Epithelial cell of proximal tubule (primary cell): Measurements from ENCODE around the gene EPB41L1. TPM values are rescaled to one million over a fixed set of nuclear protein-coding genes. Genes with fewer than 3 reads are reported as not detected.
A peak's percentile ranks its signal among the peaks of the same experiment; 100 is the strongest.

Experiments
- DNase-seq: peaks from one replicate; pipeline ENCODE4 v3.0.0-alpha.2; 2011; ENCODE audit warnings: low read depth
- H3K4me3 ChIP-seq: 2 replicates; pipeline ENCODE4 v1.5.1; 2011; ENCODE audit warnings: low read depth, mild to moderate bottlenecking, low read length
- total RNA-seq: library from RNA; depleted of rRNA; stranded (reverse); fragments of >200 nt; gene quantifications from 2 replicates; pipeline ENCODE4 v1.2.3, GENCODE V29; 2015
- TF ChIP-seq, protein P1 (sequence below): conservative IDR thresholded peaks from 2 replicates; pipeline ENCODE4 v1.5.1; 2012; ENCODE audit warnings: low read depth, mild to moderate bottlenecking, low read length

EPB41L1 gene
- total RNA-seq: 10.9 and 17.4 TPM in 2 replicates

GRCh38 chr20:36154700-36155628 is at the start of gene EPB41L1:
TSS of gene EPB41L1 (plus strand) at chr20:36154740. CDS start at chr20:36173778, 19,038 bp downstream.
- DNase-seq: no peak
- peak within 1 kb of the TSS; percentile 75 for H3K4me3 ChIP-seq
- TF ChIP-seq, protein P1, sequence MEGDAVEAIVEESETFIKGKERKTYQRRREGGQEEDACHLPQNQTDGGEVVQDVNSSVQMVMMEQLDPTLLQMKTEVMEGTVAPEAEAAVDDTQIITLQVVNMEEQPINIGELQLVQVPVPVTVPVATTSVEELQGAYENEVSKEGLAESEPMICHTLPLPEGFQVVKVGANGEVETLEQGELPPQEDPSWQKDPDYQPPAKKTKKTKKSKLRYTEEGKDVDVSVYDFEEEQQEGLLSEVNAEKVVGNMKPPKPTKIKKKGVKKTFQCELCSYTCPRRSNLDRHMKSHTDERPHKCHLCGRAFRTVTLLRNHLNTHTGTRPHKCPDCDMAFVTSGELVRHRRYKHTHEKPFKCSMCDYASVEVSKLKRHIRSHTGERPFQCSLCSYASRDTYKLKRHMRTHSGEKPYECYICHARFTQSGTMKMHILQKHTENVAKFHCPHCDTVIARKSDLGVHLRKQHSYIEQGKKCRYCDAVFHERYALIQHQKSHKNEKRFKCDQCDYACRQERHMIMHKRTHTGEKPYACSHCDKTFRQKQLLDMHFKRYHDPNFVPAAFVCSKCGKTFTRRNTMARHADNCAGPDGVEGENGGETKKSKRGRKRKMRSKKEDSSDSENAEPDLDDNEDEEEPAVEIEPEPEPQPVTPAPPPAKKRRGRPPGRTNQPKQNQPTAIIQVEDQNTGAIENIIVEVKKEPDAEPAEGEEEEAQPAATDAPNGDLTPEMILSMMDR: no peak

- no peak overlapping the region for H3K4me3 ChIP-seq
- TF ChIP-seq, protein P1: no peak
- no peak for DNase-seq
These were observed 49.7 kb upstream of the EPB41L1 start for GRCh38 chr20:36104856-36105255.

DNA sequence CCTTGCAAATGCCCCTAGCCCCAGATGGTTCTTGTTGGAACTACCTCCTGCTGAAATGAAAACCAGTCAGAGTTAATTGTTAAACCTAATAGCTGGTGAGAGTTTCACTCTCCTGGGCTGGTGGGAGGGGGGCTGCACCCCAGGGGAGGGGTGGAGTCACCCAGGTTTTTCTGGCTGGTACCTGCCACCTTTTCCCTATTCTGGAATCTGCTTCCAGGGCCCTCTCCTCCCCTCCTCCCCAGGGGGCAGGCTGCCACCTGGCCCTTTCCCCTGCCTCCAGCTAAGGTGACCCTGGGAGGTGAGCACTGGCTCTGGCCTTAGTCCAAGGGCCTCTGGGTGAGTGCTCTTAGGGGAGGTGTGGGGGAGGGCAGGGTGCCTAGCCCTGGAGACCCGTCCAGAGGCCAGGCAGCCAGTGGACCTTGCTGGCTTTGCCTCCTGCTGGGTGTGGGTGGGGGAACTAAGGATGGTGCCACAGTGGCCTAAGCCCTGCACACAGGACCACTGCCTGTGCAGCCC is 48.8 kb upstream of the EPB41L1 start:
- no peak overlapping the region for H3K4me3 ChIP-seq
- DNase-seq: no peak
- TF ChIP-seq, protein P1: no peak

- DNase-seq: no peak
- no peak overlapping the region for H3K4me3 ChIP-seq
- TF ChIP-seq, protein P1: no peak
These were observed 47.9 kb upstream of the EPB41L1 start for GRCh38 chr20:36106606-36107005.

GRCh38 chr20:36107881-36108280 is 46.7 kb upstream of the EPB41L1 start:
- no peak overlapping the region for H3K4me3 ChIP-seq
- TF ChIP-seq, protein P1: no peak
- no peak for DNase-seq

DNA sequence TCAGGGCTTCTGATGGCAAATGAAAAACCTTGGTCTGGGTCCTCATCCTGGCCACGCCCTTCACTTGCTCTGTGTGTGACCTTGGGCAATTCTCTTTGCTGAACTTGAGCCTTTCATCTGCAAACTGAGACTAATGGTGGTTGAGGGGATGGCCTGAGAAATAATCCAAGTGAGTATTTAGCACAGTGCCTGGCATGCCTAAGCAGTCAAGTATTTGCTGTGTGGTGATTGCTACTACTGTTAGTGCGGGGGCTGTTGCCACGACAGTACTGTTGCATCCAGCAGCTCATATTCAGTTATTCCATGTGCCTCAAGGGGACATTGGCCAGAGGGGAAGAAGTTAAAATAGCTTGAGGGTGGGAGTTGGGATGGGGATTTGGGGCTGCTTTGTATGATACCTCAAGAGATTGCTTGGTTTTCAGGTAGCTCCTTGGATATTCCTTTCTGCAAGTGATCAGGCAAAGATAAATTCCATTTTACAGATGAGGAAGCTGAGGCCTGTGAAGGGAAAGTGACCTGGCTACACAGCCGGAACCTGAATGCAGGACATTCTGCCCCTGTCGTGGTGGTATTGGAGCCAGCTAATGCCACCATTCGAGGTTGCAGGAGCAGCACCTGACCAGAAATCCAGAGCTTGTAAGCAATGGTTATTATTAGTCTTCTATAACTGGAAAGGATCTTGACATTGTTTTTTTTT is 45.1 kb upstream of the EPB41L1 start:
- H3K4me3 ChIP-seq: no peak overlapping the region
- TF ChIP-seq, protein P1: no peak
- no peak for DNase-seq
